ENCODE data around the gene PRDM16. TPM values are rescaled to one million over a fixed set of nuclear protein-coding genes. Genes with fewer than 3 reads are reported as not detected.

PRDM16 gene
- total and polyA plus RNA-seq, 2 donors (not counting 1 experiment from before 2014, with no cell fraction given) = 0.03 to 0.12 TPM

DNA sequence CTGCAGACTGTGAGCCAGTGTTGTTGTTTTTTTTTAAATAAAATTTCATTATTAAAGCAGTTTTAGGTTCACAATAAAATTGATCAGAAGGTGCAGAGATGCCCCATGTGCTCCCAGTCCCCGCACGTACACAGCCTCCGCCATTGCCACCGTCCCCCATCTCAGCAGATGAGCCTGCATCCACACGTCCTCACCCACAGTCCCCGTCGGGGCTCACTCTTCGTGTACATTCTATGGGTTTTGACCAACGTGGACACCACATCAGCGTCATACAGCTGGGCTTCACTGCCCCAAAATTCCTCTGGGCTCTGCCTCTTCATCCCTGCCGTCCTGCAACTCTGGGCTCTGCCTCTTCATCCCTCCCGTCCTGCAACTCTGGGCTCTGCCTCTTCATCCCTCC lies 373.9 kb downstream of the PRDM16 start:
- DNase-seq (no peak), ATAC-seq (ENCODE audit: low read depth) (no peak)
- H3K9ac ChIP-seq (ENCODE audit: low read length) = no peak overlapping the region
- Mint-ChIP-seq H3K9me3 (ENCODE audit: insufficient read depth) (peaks cover 2% of the 10 kb centered on the region), H3K4me3 (no peak overlapping the region), H3K27ac (no peak overlapping the region), H3K4me1 (no peaks in the 10 kb centered on the region), H3K27me3 (peaks cover 14% of the 10 kb centered on the region)
- no peak overlapping the region for H3K4me3 ChIP-seq (ENCODE audit: control extremely low read depth in 1 of 5, extremely low read depth in 1 of 5, insufficient read depth in 1 of 5, low read depth in 2 of 5, low read length in 4 of 5)
- TF ChIP-seq, protein P1, sequence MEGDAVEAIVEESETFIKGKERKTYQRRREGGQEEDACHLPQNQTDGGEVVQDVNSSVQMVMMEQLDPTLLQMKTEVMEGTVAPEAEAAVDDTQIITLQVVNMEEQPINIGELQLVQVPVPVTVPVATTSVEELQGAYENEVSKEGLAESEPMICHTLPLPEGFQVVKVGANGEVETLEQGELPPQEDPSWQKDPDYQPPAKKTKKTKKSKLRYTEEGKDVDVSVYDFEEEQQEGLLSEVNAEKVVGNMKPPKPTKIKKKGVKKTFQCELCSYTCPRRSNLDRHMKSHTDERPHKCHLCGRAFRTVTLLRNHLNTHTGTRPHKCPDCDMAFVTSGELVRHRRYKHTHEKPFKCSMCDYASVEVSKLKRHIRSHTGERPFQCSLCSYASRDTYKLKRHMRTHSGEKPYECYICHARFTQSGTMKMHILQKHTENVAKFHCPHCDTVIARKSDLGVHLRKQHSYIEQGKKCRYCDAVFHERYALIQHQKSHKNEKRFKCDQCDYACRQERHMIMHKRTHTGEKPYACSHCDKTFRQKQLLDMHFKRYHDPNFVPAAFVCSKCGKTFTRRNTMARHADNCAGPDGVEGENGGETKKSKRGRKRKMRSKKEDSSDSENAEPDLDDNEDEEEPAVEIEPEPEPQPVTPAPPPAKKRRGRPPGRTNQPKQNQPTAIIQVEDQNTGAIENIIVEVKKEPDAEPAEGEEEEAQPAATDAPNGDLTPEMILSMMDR (IDR thresholded peaks at IDR 0.05) = no peak
- TF ChIP-seq EZH2 (IDR thresholded peaks at IDR 0.05; ENCODE audit: borderline replicate concordance, insufficient read depth, low read depth, low read length, poor library complexity, severe bottlenecking) = no peak
- no peaks in the 10 kb centered on the region for H3K4me1 ChIP-seq (ENCODE audit: control insufficient read depth in 2 of 2, insufficient read depth in 2 of 2, low read length in 2 of 2)
- WGBS (ENCODE audit: insufficient coverage) = 93% methylated on average over 12 of the region's 12 CpGs
- no peaks in the 10 kb centered on the region for H3K79me2 ChIP-seq (ENCODE audit: control insufficient read depth, insufficient read depth, low read length)
- H2AFZ ChIP-seq (ENCODE audit: insufficient read depth, low read depth, low read length, poor library complexity, severe bottlenecking) = no peak overlapping the region
- intact Hi-C loops (cut with micrococcal nuclease) = no loop called here
- no peaks in the 10 kb centered on the region for H3K27me3 ChIP-seq (replicated peaks in 1 of 4; ENCODE audit: control extremely low read depth in 1 of 4, control insufficient read depth in 3 of 4, insufficient read depth in 4 of 4, low read length in 3 of 4)
- H3K4me2 ChIP-seq (replicated peaks; ENCODE audit: low read depth, low read length, poor library complexity, severe bottlenecking) = no peak overlapping the region
- H3K9me3 ChIP-seq (ENCODE audit: control extremely low read depth in 1 of 3, control insufficient read depth in 2 of 3, insufficient read depth in 1 of 3, low read length in 2 of 3) = peaks cover 0 to 16% (median 4%) of the 10 kb centered on the region in 3 donors
- H3K27ac ChIP-seq (ENCODE audit: low read length in 2 of 2) = no peak overlapping the region
- no peaks in the 10 kb centered on the region for H4K20me1 ChIP-seq (ENCODE audit: control insufficient read depth, insufficient read depth, low read length, poor library complexity, severe bottlenecking)
- H3K36me3 ChIP-seq (replicated peaks in 1 of 2; ENCODE audit: control extremely low read depth in 1 of 2, control insufficient read depth in 1 of 2, extremely low read depth in 1 of 2, insufficient read depth in 2 of 2, low read length in 1 of 2) = no peaks in the 10 kb centered on the region
- POLR2A ChIA-PET = no interaction called here
- CTCF ChIA-PET = interaction anchor here (1.8 kb wide), 1 partner anchor 10 kb away, joined by 5 read pairs; no protein-coding TSS in a partner anchor

DNA sequence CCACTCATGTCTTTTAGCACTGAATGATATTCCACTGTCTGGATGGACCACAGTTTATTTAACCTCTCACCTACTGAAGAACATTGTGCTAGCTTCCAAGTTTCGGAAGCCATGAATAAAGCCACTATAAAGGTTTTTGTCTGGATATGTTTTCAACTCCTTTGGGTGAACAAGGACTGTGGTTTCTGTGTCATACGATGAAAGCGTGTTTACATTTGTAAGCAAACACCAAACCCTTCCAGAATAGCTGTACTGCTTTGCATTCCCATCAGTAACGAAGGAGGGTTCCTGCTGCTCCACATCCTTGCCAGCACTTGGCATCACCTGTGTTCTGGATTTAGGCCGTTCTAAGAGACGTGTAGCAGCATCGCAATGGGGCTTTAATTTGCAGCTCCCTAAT lies 374.8 kb downstream of the PRDM16 start:
- DNase-seq = no peak
- ChIA-PET POLR2A (no interaction called here), CTCF (interaction anchor here (1.6 kb wide), 1 partner anchor 9 kb away, joined by 10 read pairs; no protein-coding TSS in a partner anchor)
- Histone ChIP-seq H3K9ac (ENCODE audit: low read length) (no peak overlapping the region), H3K27me3 (replicated peaks in 1 of 4; ENCODE audit: control extremely low read depth in 1 of 4, control insufficient read depth in 3 of 4, insufficient read depth in 4 of 4, low read length in 3 of 4) (no peaks in the 10 kb centered on the region), H3K36me3 (replicated peaks in 1 of 2; ENCODE audit: control extremely low read depth in 1 of 2, control insufficient read depth in 1 of 2, extremely low read depth in 1 of 2, insufficient read depth in 2 of 2, low read length in 1 of 2) (no peaks in the 10 kb centered on the region), H3K4me1 (ENCODE audit: control insufficient read depth in 2 of 2, insufficient read depth in 2 of 2, low read length in 2 of 2) (no peaks in the 10 kb centered on the region), H3K79me2 (ENCODE audit: control insufficient read depth, insufficient read depth, low read length) (no peaks in the 10 kb centered on the region), H3K4me3 (ENCODE audit: control extremely low read depth in 1 of 5, extremely low read depth in 1 of 5, insufficient read depth in 1 of 5, low read depth in 2 of 5, low read length in 4 of 5) (no peak overlapping the region), H3K4me2 (replicated peaks; ENCODE audit: low read depth, low read length, poor library complexity, severe bottlenecking) (no peak overlapping the region), H4K20me1 (ENCODE audit: control insufficient read depth, insufficient read depth, low read length, poor library complexity, severe bottlenecking) (no peaks in the 10 kb centered on the region), H3K27ac (ENCODE audit: low read length in 2 of 2) (no peak overlapping the region), H2AFZ (ENCODE audit: insufficient read depth, low read depth, low read length, poor library complexity, severe bottlenecking) (no peak overlapping the region), H3K9me3 (ENCODE audit: control extremely low read depth in 1 of 3, control insufficient read depth in 2 of 3, insufficient read depth in 1 of 3, low read length in 2 of 3) (peaks cover 0 to 16% (median 4%) of the 10 kb centered on the region in 3 donors)
- peaks cover 15% of the 10 kb centered on the region for H3K27me3 Mint-ChIP-seq
- 89% methylated on average over 6 of the region's 7 CpGs for WGBS (ENCODE audit: insufficient coverage)
- no peak overlapping the region for H3K4me3 Mint-ChIP-seq
- intact Hi-C loops (cut with micrococcal nuclease) = no loop called here
- no peak for TF ChIP-seq EZH2 (IDR thresholded peaks at IDR 0.05; ENCODE audit: borderline replicate concordance, insufficient read depth, low read depth, low read length, poor library complexity, severe bottlenecking)
- TF ChIP-seq, protein P1 (IDR thresholded peaks at IDR 0.05) = no peak
- no peaks in the 10 kb centered on the region for H3K4me1 Mint-ChIP-seq
- peaks cover 2% of the 10 kb centered on the region for H3K9me3 Mint-ChIP-seq (ENCODE audit: insufficient read depth)
- no peak overlapping the region for H3K27ac Mint-ChIP-seq
- no peak for ATAC-seq (ENCODE audit: low read depth)
